NCI-H526 (cell line): Measurements from ENCODE around the gene GPR162.
"Not testable (repeated sequence)": the region's sequence is repeated elsewhere in the genome, so short reads cannot be mapped to it uniquely, and the experiment has no call there.

Experiments used
- DNase-seq, 2 experiments: peaks; one replicate each; lab custom pipeline; 2025; lab: John Stamatoyannopoulos, UW

Gene GPR162

DNA sequence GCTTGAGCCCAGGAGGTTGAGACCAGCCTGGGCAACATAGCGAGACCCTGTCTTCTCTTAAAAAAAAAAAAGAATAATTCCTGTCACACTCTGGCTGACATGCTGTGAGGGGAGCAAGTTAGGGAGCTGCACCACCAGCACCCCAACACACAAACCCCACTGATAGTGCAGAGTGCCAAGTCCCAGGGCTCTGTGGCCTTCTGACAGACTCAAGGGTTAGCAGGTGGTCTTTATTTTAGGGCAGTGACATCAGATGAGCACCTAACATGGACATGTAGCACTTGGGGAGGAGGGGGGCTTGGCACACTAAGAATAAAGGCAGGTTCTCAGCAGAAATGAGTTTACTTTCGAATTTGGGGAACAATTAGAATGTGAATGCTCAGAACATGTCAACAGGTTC lies 37.2 kb downstream of the GPR162 start:
- no peak for DNase-seq

DNA sequence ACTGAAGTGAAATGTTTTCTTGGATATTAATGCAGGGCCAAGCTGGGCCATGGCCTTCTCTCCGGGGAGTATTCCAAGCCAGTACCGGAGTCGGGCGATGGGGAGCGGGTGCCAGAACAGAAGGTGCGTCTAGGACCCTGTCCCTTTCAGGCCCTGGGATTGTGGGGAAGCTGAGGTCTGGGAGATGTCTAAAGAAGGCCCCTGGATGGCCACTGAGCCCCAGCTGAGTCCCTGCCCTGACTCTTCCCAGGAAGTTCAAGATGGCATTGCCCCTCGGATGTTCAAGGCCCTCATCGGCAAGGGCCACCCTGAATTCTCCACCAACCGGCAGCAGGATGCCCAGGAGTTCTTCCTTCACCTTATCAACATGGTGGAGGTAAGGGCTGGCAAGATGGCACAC lies 38.5 kb downstream of the GPR162 start:
- DNase-seq, result no peak

DNA sequence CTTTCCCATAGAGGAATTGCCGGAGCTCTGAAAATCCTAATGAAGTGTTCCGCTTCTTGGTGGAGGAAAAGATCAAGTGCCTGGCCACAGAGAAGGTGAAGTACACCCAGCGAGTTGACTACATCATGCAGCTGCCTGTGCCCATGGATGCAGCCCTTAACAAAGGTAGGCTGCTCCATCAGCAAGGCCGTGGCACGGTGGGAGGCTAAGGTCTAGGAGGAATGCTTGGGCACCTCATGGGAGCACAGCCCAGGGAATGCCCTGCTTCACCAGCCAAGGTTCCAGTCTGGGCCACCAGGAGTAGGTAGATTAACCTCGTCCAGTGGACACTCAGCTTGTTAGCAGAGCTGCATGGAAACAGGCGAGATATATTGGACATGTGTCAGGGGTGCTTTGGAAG lies 39.3 kb downstream of the GPR162 start:
- DNase-seq, result no peak

DNA sequence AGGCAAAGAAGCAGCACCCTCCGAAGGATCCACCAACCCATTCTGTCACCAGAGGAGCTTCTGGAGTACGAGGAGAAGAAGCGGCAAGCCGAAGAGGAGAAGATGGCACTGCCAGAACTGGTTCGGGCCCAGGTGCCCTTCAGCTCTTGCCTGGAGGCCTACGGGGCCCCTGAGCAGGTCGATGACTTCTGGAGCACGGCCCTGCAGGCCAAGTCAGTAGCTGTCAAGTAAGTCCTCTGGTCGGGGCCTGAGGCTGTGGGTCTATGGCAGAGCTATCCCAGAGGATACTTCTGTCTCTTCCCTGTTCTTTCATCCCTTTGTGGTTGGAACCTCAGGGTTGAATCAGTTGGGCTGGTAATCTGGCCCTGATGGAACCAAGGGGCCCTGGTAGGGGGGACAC lies 39.8 kb downstream of the GPR162 start:
- DNase-seq, result no peak

DNA sequence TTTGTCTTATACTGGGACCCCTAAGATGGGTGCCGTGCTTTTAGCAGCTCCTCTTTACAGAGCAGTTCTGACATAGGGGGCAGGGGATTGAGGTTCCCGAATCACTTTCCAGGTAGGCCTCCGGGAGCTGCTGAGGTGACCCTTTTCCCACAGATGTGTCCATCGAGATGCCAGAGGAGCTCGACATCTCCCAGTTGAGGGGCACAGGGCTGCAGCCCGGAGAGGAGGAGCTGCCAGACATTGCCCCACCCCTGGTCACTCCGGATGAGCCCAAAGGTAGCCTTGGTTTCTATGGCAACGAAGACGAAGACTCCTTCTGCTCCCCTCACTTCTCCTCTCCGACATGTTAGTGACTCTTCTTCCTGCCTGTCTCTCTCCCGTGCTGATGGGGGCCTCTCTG lies 41.4 kb downstream of the GPR162 start:
- no peak for DNase-seq

DNA sequence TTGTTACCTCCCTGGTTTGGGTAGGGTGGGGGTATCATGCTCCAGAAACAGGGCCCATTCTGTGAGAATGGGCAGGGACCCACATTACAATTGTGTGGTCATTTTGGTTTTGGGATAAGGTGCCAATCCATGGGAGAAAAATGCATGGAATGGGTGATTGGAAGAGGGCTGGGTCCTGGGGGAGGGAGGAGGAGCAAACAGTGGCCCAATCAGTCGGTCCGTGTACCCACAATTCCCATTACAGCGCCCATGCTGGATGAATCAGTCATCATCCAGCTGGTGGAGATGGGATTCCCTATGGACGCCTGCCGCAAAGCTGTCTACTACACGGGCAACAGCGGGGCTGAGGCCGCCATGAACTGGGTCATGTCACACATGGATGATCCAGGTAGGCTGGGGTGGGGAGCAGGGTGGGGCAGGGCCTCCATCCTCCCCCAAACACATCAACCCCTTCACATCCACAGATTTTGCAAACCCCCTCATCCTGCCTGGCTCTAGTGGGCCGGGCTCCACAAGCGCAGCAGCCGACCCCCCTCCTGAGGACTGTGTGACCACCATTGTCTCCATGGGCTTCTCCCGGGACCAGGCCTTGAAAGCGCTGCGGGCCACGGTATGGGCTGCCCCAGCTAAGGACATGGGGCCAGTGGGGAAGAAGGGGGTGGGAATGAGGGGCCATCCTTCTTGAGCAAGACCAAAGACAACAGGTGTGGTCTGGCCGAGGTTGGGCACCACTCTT lies 42.1 kb downstream of the GPR162 start:
- no peak for DNase-seq

DNA sequence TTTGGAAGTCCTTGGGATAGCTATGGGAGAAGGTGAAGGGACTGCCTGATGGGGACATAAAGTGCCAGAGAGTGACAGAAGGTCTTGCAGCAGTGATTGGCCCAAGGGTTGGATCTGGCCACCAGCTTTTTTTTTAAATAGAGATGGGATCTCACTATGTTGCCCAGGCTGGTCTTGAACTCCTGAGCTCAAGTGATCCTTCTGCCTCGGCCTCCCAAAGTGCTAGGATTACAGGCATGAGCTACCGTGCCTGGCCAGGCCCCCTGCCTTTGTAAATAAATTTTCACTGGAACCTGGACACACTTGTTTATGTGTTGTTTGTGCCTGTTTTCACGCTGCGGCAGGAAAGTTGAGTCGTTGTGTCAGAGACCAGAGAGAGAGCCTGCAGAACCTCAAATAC lies 43.7 kb downstream of the GPR162 start:
- not testable (repeated sequence) for DNase-seq

DNA sequence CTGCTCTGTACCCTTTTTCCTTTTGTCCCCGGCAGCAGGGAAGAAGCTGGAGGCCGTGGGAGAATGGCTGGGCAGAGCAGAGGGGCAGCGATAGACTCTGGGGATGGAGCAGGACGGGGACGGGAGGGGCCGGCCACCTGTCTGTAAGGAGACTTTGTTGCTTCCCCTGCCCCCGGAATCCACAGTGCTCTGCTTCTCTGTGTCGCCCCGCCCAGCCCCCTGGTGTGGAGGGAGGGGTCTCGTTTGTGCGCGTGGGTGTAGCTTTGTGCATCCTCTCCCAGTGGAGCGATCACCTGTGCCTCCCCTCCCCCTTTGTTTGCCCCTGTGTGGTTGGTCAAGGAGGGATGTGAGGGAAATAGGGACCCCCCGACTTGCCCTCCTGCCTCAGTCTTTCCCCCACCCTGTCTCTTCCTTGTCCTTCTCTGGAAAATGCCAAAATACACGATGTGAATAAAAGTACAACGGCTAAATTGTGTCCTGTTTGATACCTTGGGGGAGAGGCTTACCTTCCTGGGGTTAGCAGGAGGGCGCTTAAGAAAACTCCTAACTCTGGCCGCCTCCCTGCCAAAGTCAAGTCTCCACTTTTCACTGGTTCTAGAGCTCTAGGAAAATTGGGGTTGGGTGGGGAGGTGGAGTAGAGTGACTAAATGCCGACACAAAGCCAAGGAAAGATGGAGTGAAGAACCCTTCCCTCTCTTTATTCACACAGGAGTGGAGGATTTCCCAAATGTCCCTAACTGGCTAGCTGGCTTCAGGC lies 44.7 kb downstream of the GPR162 start:
- no peak for DNase-seq

DNA sequence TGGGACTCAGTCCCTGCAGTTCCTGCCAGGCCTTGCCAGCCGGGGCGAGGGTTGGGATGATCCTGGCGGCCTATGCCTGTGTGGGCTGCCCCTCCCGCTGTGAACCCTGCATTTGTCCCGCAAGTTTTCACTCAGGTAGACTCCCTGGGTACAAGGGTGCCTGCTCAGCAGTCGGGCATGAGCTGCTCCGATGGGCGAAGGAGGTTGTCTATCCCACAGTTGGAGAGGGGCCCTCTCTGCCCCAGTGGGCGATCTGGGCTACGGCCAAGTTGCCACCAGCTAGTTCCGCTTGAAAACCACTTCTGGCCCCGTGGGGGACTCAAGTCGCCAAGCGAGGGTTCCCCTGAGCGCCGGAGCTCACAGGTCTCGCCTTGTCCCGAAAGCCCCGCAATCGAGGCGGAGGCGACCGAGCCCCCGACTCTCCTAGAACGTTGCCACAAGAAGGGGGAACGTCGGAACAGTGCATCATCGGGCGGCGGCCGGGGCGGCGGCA lies 45.3 kb downstream of the GPR162 start:
- peak in 1 of 2 experiments; percentile 49 for DNase-seq

DNA sequence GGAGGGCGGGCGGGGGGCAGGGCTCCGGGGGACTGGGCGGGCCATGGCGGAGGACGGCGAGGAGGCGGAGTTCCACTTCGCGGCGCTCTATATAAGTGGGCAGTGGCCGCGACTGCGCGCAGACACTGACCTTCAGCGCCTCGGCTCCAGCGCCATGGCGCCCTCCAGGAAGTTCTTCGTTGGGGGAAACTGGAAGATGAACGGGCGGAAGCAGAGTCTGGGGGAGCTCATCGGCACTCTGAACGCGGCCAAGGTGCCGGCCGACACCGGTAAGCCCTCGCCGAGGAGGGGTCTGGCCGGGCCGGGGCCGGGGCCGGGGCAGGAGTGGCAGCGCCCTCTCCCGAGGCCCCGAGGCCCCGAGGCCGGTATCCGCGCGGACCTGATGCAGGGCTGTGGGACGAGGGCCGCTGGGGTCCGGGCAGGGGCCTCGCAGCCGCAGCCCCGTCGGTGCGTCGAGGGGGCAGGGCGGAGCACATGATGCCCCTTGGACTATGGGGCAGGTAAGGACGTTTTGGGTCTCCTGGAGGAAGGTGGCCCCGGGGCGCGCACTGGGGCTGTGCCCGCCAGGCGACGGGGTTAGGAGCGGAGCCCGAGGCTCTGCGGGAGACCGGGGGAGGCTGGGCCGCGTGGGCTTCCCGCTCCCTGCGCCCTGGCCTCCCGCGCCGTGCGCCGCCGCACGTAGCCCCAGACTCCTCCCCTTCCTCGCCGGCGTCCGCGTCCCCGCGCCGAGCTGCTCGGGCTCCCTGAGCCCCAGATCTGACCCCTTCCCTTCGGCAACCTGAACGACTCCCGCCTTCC lies 46.0 kb downstream of the GPR162 start, which contains the start of gene TPI1:
Gene TPI1 (plus strand): TSS at position 119 of the 798 bp plus-strand sequence. CDS start 36 bp downstream, at position 155.
- DNase-seq, result peak in 1 of 2 experiments; percentile 84

DNA sequence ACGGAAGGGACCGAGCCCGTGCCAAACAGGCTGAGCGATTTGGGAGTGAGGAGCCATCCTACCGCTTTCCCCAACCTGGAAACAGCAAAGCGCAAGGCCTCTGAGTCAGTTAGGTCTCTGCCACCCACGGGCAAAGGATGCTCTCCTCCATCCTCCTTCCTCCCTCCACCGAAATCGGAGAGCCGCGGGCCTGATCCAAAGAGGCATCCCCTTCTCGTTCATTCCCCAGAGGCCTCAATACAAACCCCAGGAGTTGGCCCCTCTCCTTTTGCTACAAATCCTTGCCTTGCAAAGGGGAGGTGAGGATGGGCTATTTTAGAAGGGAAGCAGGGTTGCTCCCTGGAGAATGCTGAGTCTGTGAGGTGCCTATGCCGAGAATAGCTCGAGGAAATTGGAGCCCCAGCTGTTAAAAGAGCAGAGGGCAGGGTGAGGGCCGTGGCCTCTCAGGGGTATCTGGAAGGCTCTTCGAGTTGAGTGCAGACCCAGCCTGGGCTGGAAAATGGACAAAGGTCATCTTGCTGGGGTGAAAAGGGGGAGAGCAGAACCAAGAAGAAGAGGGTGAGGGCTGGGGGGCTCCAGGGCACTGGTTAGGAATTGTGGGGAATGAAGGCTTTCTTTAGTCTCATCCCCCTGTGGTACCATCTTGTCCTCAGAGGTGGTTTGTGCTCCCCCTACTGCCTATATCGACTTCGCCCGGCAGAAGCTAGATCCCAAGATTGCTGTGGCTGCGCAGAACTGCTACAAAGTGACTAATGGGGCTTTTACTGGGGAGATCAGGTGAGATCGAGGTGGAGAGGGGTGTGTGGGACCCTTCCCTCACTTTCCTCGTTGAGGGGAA lies 46.8 kb downstream of the GPR162 start:
- no peak for DNase-seq

DNA sequence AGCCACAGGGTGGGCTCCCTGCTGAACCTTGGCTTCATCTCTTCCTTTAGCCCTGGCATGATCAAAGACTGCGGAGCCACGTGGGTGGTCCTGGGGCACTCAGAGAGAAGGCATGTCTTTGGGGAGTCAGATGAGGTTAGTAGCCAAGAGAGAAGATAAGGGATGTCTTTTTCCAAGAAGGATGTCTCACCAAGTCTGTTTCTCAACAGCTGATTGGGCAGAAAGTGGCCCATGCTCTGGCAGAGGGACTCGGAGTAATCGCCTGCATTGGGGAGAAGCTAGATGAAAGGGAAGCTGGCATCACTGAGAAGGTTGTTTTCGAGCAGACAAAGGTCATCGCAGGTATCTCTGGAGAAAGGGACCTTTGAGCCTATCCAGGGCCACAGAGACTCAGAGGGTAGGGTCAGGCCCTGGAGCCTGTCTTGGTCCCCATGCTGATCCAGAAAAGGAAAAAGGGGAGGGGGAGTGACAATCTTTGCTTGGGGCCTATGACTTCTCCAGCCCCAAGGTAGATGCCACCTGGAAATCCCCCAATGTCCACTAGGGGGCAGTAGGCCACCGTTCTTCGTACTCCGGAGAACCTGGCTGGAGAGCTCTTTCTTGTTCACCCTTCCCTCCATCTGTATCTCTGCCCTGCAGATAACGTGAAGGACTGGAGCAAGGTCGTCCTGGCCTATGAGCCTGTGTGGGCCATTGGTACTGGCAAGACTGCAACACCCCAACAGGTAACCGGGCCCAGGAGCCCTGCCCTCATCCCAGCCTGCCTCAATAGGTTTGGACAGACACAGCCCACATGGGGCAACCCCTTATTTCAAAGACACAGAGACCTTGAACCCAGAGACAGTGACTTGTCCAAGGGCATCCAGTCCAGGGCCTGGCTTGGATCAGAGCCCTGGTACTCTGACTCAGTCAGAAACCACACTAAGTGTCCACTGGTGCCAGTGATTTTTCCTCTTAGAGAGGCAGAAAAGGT lies 47.7 kb downstream of the GPR162 start:
- DNase-seq, result peak; percentile 80 to 90

DNA sequence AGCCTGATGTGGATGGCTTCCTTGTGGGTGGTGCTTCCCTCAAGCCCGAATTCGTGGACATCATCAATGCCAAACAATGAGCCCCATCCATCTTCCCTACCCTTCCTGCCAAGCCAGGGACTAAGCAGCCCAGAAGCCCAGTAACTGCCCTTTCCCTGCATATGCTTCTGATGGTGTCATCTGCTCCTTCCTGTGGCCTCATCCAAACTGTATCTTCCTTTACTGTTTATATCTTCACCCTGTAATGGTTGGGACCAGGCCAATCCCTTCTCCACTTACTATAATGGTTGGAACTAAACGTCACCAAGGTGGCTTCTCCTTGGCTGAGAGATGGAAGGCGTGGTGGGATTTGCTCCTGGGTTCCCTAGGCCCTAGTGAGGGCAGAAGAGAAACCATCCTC lies 48.7 kb downstream of the GPR162 start:
- DNase-seq, result not testable (repeated sequence)

DNA sequence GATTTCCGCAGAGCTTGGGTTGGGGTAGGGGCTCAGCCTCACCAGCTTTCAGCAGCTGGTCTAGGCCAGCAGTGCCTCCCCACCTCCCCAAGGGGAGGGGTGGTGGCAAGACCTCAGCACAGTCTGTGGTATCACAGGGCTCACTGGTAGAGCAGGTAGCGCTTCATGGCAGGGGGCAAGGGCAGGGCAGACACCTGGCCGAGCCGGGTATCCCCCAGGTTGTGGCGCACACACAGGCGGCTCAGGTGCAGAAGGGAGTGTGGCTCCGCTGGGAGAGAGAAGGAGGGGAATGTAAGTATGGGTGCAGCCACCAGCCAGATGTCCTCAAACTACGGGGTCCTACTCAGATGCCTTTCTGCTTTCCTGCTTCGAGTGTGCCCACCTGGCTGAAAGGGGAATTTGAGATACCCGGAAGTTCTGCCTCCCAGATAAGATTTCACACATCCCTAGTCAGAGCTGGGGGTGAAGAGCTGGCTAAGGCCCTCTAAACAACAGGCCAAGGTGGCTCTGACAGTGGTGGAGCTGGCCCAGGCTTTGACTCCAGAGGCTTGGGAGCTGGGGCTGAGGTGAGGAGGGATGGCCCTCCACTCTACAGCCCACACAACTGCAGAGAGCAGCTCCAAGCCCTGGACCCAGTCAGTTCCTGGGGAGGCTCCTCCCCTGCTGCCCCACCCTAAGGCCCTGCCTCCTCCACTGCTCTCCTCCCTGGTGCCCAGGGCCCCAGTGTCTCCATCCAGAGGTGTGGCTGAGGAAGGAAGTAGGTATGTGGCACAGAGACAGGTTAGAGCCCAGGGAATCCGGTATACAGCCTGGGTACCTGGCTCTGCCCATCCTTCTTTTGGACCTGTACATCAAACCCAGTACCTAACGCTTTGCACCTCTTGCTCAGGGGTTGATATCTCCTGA lies 49.7 kb downstream of the GPR162 start:
- peak in 1 of 2 experiments; percentile 24 for DNase-seq

DNA sequence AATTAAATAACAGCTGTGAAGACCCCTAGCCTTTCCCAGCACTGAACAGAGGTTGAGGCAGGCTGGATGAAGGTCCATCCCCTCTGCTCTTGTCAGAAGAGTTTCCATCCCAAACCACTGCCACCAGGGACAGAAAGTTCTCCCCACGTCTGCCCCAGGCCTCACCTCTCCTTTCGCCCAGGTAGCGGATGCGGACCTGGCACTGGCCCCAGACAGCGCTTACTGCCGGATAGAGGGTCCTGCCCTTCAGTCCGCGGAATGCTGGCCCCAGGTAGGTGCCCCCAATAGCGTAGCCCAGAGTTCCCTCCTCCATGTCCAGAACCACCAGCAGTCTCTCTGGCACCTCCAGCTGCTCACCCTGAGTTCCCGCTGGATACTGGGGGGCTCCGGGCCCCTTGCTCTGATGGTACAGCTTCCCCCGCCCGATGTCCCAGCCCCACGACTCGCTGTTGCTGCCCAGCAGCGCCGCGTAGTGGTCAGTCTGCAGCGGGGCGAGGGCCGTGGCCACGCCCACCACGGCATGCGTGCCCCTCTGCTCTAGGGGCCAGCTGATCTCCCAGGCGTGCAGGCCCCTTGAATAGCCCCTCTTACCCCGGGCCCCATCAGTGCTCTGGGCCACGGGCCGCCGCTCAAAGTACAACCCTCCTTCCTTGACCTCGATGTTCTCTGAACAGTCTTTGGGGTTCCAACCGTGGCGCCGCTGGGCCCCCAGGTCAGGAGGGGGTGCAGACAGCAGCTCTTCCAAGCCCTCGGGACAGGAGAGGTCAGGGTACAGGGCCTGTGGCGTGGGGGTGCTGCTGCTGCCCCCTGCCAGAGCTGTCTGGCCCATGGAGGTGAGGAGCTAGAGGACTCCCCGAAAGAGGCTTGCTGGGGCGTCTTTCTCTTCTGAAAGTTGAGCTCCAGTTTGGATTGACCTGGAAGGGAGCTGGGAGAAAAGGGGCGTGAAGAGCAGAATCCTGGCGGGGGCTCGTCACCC lies 50.7 kb downstream of the GPR162 start:
- DNase-seq, result peak; percentile 43 to 82

DNA sequence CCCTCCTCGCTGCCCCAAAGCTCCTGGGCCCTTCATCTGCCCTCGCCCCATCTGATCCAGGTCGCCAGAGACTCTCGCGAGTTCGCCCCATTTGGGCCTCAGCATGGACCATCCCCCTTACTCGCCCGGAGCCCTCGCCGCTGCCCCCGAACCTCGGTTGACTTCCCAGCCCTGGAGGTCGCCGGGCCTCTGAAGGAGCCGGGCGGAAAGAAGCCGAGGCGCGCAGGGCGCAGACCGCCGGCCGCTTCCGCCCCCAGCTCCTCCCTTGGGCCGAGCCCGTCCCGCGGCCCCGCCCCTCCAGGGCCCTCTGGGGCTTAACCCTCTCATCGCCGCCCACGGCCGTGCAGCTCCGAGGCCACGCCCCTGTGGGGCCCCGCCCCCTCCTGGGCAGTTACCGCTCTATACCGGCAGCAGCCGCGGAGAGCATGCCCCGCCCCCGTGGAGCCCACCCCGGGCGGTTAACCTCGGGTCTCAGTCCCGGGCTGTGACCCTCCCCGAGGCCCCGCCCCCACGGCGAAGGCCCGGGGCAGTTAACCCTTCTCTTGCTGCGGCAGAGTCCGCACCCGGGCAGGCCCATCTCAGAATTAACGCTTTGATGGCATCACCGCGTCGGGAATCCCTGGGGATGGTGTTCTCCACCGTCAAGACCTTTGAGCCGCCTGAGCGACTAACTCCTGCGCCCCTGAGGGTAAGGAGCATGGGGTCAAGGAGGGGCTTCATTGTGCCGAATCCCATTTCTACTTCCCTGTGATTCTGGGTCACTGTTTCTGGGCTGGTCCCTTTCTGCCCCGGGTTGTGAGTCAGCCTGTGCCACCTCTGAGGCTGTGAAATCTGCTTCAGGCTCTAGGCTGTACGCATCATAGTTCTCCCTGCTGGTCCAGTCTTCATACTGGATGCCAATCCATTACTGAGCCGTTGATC lies 51.7 kb downstream of the GPR162 start, which contains the start of gene SPSB2:
Gene SPSB2 (minus strand): TSS at position 210 of the 921 bp plus-strand sequence. CDS start 402 bp downstream, outside the sequence.
- DNase-seq, result peak; percentile 90 to 99

DNA sequence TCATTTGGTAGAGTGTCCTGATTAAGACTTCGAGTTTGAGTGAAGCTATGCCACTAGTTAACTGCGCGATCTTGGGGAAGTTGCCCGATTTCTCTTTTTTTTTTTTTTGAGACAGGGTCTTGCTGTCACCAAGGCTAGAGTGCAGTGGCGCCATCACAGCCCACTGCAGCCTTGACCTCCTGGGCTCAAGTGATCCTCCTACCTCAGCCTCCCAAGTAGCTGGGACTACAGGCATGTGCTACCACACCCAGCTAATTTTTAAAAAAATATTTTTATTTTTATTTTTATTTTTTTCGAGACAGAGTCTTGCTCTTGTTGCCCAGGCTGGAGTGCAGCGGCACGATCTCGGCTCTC lies 52.4 kb downstream of the GPR162 start:
- DNase-seq, result not testable (repeated sequence)
